ENCODE data around the gene TRPM1.
"Not testable (repeated sequence)": the region's sequence is repeated elsewhere in the genome, so short reads cannot be mapped to it uniquely, and the experiment has no call there.

Gene TRPM1

GRCh38 chr15:31125061-31125460, 23.5 kb upstream of the TRPM1 start:
- DNase-seq = no peak

GRCh38 chr15:31116423-31117030, 15.0 kb upstream of the TRPM1 start:
- DNase-seq = no peak

DNA sequence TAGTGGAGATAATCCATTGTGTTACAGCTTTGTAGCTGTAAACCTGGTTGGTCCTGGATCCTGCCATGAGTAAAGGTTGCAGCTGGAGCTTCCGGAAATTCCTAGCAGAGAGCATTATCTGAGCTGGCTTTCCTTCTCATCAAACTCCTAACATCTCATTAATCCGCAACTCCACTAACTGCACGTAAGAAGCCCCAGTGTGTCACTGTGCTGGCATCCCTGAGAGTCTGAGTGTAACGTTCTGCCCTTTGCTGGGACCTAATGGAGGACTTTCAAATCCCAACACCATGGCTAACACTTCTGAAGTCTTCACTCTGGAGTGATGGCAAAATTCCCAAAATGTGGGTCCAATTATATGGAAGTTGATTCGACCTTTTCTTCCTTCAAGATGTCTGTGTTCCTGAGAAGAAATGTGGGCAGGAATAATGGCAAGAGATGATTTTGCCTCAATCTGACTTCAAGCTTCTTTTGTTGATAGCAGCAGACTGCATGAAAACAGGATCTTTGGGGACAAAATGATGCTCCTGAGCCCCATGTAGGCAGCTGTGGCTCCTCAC, 9.6 kb upstream of the TRPM1 start:
- DNase-seq = no peak

DNA sequence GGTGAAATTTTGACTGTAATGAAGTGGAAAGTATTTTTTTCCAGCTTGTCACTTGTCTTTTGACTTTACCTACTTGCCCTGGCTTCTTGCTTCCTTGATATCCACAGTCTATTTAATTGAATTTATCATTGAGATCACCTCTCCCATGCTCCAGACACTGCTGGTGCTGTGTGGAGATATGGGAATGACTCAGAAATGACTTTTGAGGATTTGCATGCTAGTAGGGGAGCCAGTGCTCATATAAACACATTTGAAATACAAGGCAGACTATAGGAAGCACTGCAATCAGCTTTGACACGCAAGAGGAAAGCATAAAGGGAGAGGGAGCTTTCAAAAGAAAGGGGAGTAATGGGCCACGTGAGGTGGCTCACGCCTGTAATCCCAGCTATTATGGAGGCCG, 7.3 kb upstream of the TRPM1 start:
- no peak for DNase-seq

DNA sequence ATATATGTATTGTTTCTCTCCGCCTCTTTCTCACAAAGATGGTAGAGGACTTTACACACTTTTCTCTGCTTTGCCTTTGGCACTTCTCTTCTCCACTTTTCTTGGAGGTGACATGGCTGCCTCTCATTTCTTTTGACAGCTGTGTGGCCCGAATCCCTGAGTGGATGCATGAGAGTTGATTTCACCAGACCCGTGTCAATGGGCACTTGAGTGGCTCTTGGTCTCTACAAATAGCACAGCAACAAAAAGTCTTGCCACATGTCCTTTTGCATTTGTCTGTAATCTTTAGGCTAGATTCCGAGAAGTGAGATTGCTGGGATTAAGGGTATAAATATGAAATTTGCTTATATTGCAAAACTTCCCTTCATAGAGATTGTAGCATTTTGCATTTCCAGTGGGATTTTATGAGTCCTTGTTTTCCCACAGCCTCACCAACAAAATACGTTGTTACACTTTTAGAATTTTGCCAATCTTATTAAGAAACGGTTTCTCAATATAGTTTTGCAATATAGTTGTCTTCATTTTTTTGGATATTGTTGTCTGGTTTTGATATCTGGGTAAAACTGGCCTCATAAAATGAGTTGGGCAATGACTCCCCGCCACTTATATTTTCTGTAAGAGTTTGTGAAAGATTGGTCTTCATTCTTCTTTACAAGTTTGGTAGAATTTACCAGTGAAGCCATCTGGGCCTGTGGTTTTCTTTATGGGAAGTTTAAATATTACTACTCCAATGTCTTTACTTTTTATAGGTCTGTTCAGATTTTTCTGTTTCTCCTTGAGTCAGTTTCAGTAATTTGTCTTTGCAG, 5.2 kb upstream of the TRPM1 start:
- DNase-seq = no peak

DNA sequence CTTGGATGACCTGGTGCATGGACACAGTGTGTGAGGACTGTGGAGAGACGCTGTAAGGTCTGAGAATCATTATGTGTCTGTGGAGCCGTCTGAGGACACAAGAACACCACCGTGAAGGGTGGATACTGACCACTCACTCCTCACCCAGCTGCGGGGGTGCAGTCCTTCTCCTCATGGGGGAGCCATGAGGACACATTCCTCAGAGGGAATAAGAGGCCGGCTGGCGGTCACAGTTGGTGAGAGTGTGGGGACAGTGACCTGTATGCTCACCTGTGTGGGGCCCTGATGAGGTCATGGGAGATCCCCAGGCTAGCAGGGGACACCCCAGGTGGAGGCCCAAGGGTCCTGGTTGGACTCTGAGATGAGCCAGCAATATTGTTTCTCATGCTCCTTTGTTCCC, 2.5 kb upstream of the TRPM1 start:
- no peak for DNase-seq

- DNase-seq = no peak
These were observed 1.1 kb upstream of the TRPM1 start for GRCh38 chr15:31102374-31103342.

- DNase-seq = peak in 5 of 56 donors; percentile 16 to 50 (median 40)
These were observed 455 bp upstream of the TRPM1 start for GRCh38 chr15:31102039-31102321.

DNA sequence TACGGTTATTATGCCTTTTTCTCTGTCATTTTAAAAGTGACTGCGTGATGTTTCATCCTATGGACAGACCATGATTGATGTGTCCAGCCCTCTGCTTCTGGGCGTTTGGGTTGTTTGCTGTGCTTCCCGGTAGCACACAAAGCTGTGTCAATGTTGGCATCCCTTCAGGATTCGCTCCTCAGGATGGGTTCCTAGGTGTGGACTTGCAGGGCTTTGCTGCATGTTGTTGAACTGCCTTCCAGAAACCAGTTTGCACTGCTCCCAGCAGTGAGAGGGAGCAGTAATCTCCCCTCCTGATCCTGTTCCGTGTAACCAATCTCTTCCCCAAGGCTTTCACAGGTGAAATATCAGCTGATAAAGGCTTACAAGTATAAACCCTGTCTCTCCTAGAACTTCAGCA, 787 bp downstream of the TRPM1 start:
- no peak for DNase-seq

DNA sequence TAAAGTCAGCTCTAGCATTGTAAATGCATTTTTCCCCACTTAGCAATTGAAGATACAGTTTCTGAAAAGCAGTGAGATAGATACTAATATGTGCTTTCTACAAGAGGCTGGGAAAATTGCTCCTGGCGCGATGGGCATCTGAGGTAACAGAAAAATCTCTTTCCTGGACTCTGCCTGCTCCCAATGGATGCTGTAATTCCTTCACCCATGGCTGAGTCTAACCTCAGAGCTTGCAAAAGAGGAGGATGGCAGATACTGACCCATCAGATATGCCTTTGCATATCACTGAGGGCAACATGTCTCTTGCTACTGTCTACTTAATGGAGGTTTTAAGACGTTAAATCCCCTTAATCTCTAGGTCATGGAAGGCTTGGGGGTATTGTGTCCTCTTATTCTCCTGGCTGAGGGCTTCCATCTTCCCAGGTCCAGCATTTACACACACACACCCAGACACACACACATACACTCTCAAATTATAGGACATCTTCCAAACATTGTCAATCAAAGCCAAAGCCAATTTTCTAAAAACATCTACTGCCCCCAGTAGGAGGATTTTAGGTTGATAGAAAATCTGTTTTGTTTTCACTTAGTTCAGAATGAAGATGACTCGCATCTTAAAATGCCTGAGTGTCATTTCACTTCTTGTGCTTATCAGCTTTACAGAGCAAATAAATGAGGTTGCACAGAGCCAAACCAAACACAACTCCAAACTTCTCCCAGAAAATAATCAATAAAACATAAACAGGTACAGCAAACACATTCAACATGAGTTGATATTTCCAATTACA, 2.4 kb downstream of the TRPM1 start:
- no peak for DNase-seq

GRCh38 chr15:31098491-31098917, 3.0 kb downstream of the TRPM1 start:
- no peak for DNase-seq

DNA sequence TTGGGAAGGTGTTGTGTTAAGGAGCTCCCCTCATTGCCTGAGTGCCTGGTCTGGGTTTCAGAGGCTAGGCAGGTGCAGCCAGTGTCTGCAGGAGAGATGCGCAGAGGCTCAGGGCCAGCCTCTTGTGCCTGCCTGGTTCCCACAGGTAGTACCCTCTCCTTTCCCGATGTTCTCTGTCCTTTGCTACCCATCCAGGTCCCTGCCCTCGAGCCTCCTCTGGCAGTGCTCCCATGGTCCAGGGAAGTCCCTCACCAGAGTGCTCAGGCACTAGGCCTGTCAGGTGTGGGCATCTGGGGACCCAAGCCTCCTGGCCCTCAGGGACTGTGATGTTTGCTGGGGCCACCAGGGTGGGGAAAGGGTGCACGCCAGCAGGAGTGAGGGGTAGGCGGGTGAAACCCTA, 5.0 kb downstream of the TRPM1 start:
- DNase-seq = no peak

DNA sequence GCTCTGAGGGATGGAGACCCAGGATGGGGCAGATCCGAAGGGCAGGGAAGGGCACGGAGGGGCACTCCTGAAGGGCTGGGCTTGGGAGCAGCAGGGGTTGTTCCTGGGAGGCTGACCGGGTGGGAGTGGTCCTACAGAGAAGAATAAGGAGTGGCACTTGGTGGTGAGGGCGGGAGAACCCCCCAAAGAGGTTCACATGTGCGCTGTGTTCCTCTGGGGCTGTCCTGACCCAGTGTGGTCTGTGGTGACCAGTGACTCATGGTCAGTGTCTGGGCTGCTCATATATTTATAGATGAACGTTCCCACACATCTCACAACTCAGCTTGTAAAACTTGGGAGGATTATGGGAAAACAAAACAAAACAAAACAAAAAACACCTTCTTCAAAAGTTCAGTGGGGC, 10.0 kb downstream of the TRPM1 start:
- no peak for DNase-seq

DNA sequence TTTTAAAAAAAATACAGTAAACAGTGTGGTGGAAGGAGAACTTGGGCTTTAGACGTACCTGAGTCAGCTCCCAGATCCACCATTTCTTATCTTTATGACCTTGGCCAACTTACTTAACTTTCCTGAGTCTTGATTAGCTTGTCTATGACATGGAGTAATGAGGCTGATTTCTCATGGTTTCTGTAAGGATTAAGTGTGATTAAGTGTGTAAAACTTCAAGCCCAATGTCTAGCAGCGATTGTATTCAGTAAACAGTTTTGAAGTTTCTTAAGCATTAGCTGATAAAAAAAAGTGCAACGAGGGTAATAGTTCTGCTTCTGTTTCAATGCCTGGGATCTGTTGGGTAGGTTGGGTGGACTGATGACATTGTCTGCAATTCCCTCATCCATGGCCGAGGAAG, 10.8 kb downstream of the TRPM1 start:
- DNase-seq = no peak

DNA sequence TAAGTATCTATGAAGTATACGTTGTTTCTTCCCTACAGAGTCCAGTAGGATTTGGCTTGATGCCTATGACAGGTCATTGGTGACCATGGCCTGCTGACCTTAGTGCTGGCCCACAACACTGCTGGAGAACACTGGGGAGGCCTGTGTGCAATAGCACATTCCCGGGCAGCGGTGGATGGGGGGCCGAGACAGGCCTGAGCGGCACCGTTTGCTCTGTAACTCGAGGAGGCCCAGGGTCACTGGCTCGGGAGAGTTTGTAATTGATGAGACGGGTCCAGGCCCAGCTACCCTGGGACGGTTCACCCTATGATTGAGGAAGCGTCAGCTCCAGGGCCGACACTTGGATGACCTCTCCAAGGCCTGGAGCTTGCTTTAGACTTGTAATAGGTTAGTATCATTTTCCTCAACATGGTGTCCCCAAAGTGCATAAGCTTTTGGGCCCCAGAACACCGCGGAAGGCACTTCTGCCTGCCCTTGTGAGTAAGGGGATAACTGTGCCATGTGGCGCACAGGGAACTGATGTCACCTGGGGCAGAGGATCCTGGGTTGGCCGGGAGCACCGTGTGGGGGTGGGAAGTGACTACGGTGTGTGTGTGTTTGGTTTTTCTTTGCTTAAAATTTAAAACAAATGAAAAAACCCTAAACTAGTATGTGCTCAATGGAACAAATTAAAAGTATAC, 12.0 kb downstream of the TRPM1 start:
- DNase-seq = no peak

DNA sequence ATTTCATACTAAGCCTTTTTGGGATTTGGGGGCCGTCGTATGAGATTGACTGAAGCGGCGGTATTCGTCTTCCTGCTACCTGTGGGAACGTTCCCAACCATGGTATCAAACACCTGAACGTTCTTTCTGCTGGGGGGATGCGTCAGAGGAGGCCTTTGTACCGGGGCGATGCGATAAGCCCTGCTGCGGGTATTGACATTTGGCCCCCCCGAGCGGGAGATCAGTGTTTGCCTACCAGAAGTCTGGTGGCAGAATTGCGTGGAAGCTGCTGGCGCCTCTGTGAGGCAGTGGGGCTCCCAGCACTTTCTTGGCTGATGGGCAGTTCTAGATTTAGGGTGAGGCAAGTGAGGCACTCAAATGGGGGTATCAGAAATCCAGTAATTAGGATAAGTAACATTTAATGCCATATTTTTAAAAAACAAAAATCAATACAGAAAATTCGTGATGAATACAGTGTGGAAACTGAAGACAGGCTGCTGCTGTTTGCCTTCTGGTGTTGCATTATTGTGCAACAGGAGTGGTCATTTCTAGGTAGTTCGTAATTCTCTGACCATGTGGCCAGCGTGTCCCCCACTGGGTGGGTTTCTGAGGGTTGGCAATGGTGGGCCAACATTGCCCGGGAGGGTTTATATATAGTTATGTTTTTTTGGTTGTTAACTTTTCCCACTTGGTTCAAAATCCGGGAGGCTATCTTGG, 12.7 kb downstream of the TRPM1 start:
- DNase-seq = no peak

GRCh38 chr15:31088041-31088440, 13.5 kb downstream of the TRPM1 start:
- DNase-seq = not testable (repeated sequence)

- DNase-seq = no peak
These were observed 15.2 kb downstream of the TRPM1 start for GRCh38 chr15:31086344-31086743.

DNA sequence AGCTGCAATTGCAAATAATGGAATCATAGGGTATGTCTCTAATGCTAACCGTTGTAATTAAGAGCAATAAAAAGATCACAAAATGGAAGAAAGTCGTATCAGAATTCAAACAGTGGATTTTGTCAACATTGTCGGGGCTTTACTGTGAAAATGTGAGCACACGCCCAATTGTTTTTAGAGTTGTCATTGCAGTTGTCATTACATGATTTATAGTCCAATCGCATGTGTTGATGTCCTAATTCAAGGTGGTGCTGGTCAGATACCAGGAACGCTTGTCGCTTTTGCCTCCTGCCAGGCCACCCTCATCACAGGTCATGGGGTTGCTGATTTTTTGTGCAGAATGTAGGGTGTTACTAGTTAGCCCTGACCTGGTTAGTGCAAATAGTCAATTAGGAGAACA, 16.2 kb downstream of the TRPM1 start:
- DNase-seq = no peak

DNA sequence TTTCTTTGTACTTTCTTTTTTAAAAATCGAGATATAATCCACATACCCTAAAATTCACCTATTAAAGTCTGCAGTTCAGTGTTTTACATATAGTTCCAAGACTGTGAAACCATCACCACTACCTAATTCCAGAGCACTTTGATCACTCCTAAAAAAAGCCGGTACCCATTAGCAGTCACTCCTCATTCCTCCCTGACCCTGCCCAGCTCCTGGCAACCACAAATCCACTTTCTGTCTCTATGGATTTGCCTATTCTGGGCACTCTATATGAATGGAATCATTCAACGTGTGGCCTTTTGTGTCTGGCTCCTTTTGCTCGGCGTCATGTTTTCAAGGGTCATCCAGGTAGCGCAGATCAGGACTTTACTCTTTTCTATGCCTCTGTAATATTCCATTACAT, 17.3 kb downstream of the TRPM1 start:
- DNase-seq = no peak

Measured in nucleus accumbens (tissue), 56 donors.